B cell (primary cell): ENCODE results near the gene GMCL1.

ENCODE experiments used
- EZH2 ChIP-seq: IDR thresholded peaks from 2 replicates; pipeline ENCODE4 v1.6.1; 2012; ENCODE audit warnings: borderline replicate concordance, low read depth, mild to moderate bottlenecking, moderate library complexity, low read length; ENCODE audit not compliant: insufficient read depth, poor library complexity, severe bottlenecking
- TF ChIP-seq, protein P1 (sequence below): fragments of 200-600 bp; IDR thresholded peaks from one replicate; pipeline ENCODE4 v1.8.0; 2022; ENCODE audit warnings: antibody characterized with exemption, mild to moderate bottlenecking

- TF ChIP-seq, protein P1, sequence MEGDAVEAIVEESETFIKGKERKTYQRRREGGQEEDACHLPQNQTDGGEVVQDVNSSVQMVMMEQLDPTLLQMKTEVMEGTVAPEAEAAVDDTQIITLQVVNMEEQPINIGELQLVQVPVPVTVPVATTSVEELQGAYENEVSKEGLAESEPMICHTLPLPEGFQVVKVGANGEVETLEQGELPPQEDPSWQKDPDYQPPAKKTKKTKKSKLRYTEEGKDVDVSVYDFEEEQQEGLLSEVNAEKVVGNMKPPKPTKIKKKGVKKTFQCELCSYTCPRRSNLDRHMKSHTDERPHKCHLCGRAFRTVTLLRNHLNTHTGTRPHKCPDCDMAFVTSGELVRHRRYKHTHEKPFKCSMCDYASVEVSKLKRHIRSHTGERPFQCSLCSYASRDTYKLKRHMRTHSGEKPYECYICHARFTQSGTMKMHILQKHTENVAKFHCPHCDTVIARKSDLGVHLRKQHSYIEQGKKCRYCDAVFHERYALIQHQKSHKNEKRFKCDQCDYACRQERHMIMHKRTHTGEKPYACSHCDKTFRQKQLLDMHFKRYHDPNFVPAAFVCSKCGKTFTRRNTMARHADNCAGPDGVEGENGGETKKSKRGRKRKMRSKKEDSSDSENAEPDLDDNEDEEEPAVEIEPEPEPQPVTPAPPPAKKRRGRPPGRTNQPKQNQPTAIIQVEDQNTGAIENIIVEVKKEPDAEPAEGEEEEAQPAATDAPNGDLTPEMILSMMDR = no peak
- no peak for TF ChIP-seq EZH2
These were observed 28.8 kb downstream of the GMCL1 start for GRCh38 chr2:69858261-69858660.
